Thyroid gland (tissue), 4 donors: ENCODE results near the gene PARD3.
"Not testable (repeated sequence)": the region's sequence is repeated elsewhere in the genome, so short reads cannot be mapped to it uniquely, and the experiment has no call there.

Source experiments
- CTCF ChIP-seq, 6 experiments: fragments of 200-600 bp in 3 of 6; fragments of 450-650 bp in 3 of 6; sonication (generic) in 3 of 6; IDR thresholded peaks; one replicate each; pipeline ENCODE4 v1.5.1; 2016 to 2019; ENCODE audit warnings: antibody characterized with exemption in 6 of 6, mild to moderate bottlenecking in 2 of 6, inconsistent platforms in 1 of 6, moderate library complexity in 1 of 6
- POLR2A ChIP-seq, 2 donors: fragments of 450-650 bp; IDR thresholded peaks; one replicate each; pipeline ENCODE4 v1.6.1; 2017; ENCODE audit warnings: antibody characterized with exemption in 2 of 2, mild to moderate bottlenecking in 2 of 2, moderate library complexity in 1 of 2

GRCh38 chr10:34644815-34645214, 170.3 kb downstream of the PARD3 start:
- TF ChIP-seq POLR2A, CTCF (IDR thresholded peaks at IDR 0.05): not testable (repeated sequence)
